Esophagus muscularis mucosa (tissue), 4 donors: Measurements from ENCODE around the gene GFER. TPM values are rescaled to one million over a fixed set of nuclear protein-coding genes. Genes with fewer than 3 reads are reported as not detected.

Experiments used
- DNase-seq: peaks from one replicate; pipeline ENCODE4 v3.0.0-alpha.2; 2017; ENCODE audit errors: extremely low spot score
- H3K27ac ChIP-seq, 4 donors: fragments of 200-600 bp; sonication (generic); replicated peaks in 1 of 4; 1 replicate in 3 of 4; 2 replicates in 1 of 4; pipeline ENCODE4 v1.5.1; 2016 to 2019; ENCODE audit warnings: mild to moderate bottlenecking in 1 of 4
- H3K27me3 ChIP-seq, 4 donors: fragments of 200-600 bp; sonication (generic); one replicate each; pipeline versions ENCODE4 v1.5.1 to v1.6.0; 2016 to 2019
- H3K36me3 ChIP-seq, 4 donors: fragments of 200-600 bp; sonication (generic); one replicate each; pipeline ENCODE4 v1.5.1; 2016 to 2019
- H3K4me1 ChIP-seq, 4 donors: fragments of 200-600 bp; sonication (generic); one replicate each; pipeline ENCODE4 v1.5.1; 2016 to 2019
- H3K4me3 ChIP-seq, 4 donors: fragments of 200-600 bp; sonication (generic); 1 replicate in 2 of 4; 2 replicates in 2 of 4; pipeline ENCODE4 v1.5.1; 2016 to 2019; ENCODE audit warnings: mild to moderate bottlenecking in 4 of 4, moderate library complexity in 1 of 4
- H3K9me3 ChIP-seq, 4 donors: fragments of 200-600 bp; sonication (generic); 1 replicate in 3 of 4; 2 replicates in 1 of 4; pipeline ENCODE4 v1.5.1; 2016 to 2019
- CTCF ChIP-seq, 3 experiments: fragments of 200-600 bp in 2 of 3; fragments of 450-650 bp in 1 of 3; sonication (generic) in 2 of 3; IDR thresholded peaks; one replicate each; pipeline ENCODE4 v1.5.1; 2017 to 2019; ENCODE audit warnings: antibody characterized with exemption in 3 of 3, mild to moderate bottlenecking in 2 of 3, moderate library complexity in 1 of 3
- EP300 ChIP-seq: sonication (generic); formaldehyde crosslinking; IDR thresholded peaks from one replicate; pipeline ENCODE4 v1.6.1; 2017; ENCODE audit warnings: antibody characterized with exemption
- POLR2A ChIP-seq: fragments of 450-650 bp; IDR thresholded peaks from one replicate; pipeline ENCODE4 v1.6.1; 2017; ENCODE audit warnings: antibody characterized with exemption, moderate library complexity, mild to moderate bottlenecking, low read depth
- POLR2AphosphoS5 ChIP-seq, 2 donors: sonication (generic); formaldehyde crosslinking; IDR thresholded peaks; one replicate each; pipeline ENCODE4 v1.6.1; 2017; ENCODE audit warnings: antibody characterized with exemption in 2 of 2
- WGBS: methylation state at CpG from one replicate; pipeline ENCODE4 v1.1.5; 2018; 5-methylcytosine and 5-hydroxymethylcytosine counted together
- intact Hi-C: fragments of 100-400 bp; cut with DNase I; formaldehyde crosslinking; loops from one replicate; pipeline ENCODE4 v1.15.1; 2023
- total RNA-seq, 4 donors: library from RNA; depleted of rRNA; stranded (reverse); fragments of >200 nt; gene quantifications; one replicate each; pipeline versions ENCODE4 v1.1.0 to v1.2.1, GENCODE V29; 2016

GFER gene
- total RNA-seq, 4 donors from 2014 or later = 14.1 to 38.5 (median 23.7) TPM

- no peaks in the 10 kb centered on the region for H3K9me3 ChIP-seq
- H3K4me1 ChIP-seq = peaks cover 36 to 53% (median 43%) of the 10 kb centered on the region in 4 donors
- 91% methylated on average over 29 of the region's 41 CpGs for WGBS
- TF ChIP-seq POLR2A = no peak
- no peak for TF ChIP-seq EP300
- TF ChIP-seq POLR2AphosphoS5 (IDR thresholded peaks at IDR 0.05) = no peak
- TF ChIP-seq CTCF (IDR thresholded peaks at IDR 0.05) = no peak
- intact Hi-C loops = no loop called here
- no peak overlapping the region for H3K4me3 ChIP-seq
- H3K27ac ChIP-seq = no peak overlapping the region
- peaks cover 0 to 7% (median 2%) of the 10 kb centered on the region in 4 donors for H3K36me3 ChIP-seq
- no peak for DNase-seq
- H3K27me3 ChIP-seq = peaks cover 0 to 8% (median 0%) of the 10 kb centered on the region in 4 donors
These were observed 15.6 kb upstream of the GFER start for GRCh38 chr16:1968146-1968953.

GRCh38 chr16:1971796-1972489 lies 12.1 kb upstream of the GFER start, which contains the start of gene TBL3:
TSS of gene TBL3 (plus strand) at chr16:1972053. CDS start at chr16:1972165, 112 bp downstream.
- peak; percentile 98 for DNase-seq
- TF ChIP-seq CTCF (IDR thresholded peaks at IDR 0.05) (peak in 1 of 3 experiments; percentile 42), EP300 (no peak), POLR2A (peak; percentile 89), POLR2AphosphoS5 (IDR thresholded peaks at IDR 0.05) (peak; percentile 99 to 100)
- Histone ChIP-seq H3K36me3 (peaks cover 31 to 35% (median 31%) of the 10 kb centered on the region in 4 donors), H3K9me3 (no peaks in the 10 kb centered on the region), H3K27ac (peak within 1 kb of the TSS; percentile 80 to 95 (median 92)), H3K4me3 (peak within 1 kb of the TSS; percentile 89 to 100 (median 90)), H3K27me3 (peaks cover 3 to 35% (median 8%) of the 10 kb centered on the region in 4 donors), H3K4me1 (peaks cover 24 to 34% (median 30%) of the 10 kb centered on the region in 4 donors)
- intact Hi-C loops = no loop called here
- WGBS = 0% methylated on average over 1 of the region's 78 CpGs

- no peak for TF ChIP-seq POLR2A
- no peak for TF ChIP-seq POLR2AphosphoS5 (IDR thresholded peaks at IDR 0.05)
- Histone ChIP-seq H3K9me3 (no peaks in the 10 kb centered on the region), H3K36me3 (peaks cover 36 to 40% (median 37%) of the 10 kb centered on the region in 4 donors), H3K4me3 (peak overlapping the region; percentile 89 to 100 (median 90)), H3K27ac (peak overlapping the region; percentile 80 to 95 (median 92)), H3K27me3 (peaks cover 6 to 41% (median 8%) of the 10 kb centered on the region in 4 donors), H3K4me1 (peaks cover 24 to 34% (median 30%) of the 10 kb centered on the region in 4 donors)
- intact Hi-C loops = no loop called here
- DNase-seq = no peak
- WGBS = 2% methylated on average over 20 of the region's 22 CpGs
These were observed 11.5 kb upstream of the GFER start for GRCh38 chr16:1972490-1972877.

GRCh38 chr16:1973461-1974156 lies 10.4 kb upstream of the GFER start:
- no peak for DNase-seq
- Histone ChIP-seq H3K4me1 (peaks cover 24 to 36% (median 30%) of the 10 kb centered on the region in 4 donors), H3K27ac (no peak overlapping the region), H3K9me3 (no peaks in the 10 kb centered on the region), H3K36me3 (peaks cover 47 to 51% (median 48%) of the 10 kb centered on the region in 4 donors), H3K27me3 (peaks cover 8 to 52% (median 15%) of the 10 kb centered on the region in 4 donors), H3K4me3 (peak overlapping the region in 1 of 4 donors; percentile 91)
- TF ChIP-seq EP300 (no peak), CTCF (IDR thresholded peaks at IDR 0.05) (no peak), POLR2A (no peak), POLR2AphosphoS5 (IDR thresholded peaks at IDR 0.05) (no peak)
- intact Hi-C loops = no loop called here
- 92% methylated on average over 16 of the region's 16 CpGs for WGBS
